Measurements from ENCODE around the gene ASIC3.

DNA sequence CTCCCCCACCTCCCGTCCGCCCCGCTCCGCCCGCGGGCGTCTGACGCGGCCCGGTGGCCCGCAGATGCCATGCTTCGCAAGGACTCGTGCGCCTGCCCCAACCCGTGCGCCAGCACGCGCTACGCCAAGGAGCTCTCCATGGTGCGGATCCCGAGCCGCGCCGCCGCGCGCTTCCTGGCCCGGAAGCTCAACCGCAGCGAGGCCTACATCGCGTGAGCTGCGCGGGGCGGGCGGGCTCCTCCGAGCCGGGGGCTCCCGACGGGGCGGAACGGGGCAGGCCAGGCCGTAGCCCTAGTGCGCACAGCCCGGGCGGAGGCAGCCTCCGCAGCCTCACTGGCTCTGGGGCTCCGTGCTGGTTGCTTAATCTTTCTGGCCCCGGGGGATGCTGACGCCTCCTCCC, 2.8 kb downstream of the ASIC3 start:
- TF ChIP-seq ZNF274 (IDR thresholded peaks at IDR 0.05; ENCODE audit: low read depth, low read length) (no peak), SUZ12 (IDR thresholded peaks at IDR 0.05; ENCODE audit: extremely low read depth, insufficient read depth, insufficient read length) (no peak)

Measured in NT2/D1 (cell line).